Gastrocnemius medialis (tissue), 4 donors: Measurements from ENCODE around the gene NEDD4L.

ENCODE experiments used
- POLR2A ChIP-seq, 2 donors: fragments of 450-650 bp; IDR thresholded peaks; one replicate each; pipeline ENCODE4 v1.6.1; 2017; ENCODE audit warnings: antibody characterized with exemption in 2 of 2, mild to moderate bottlenecking in 2 of 2, moderate library complexity in 2 of 2
- TF ChIP-seq, protein P1 (sequence below), 5 experiments: fragments of 450-650 bp in 3 of 5; fragments of 200-600 bp in 2 of 5; sonication (generic) in 2 of 5; IDR thresholded peaks in 4 of 5; conservative IDR thresholded peaks in 1 of 5; 1 replicate in 4 of 5; 2 replicates in 1 of 5; pipeline ENCODE4 v1.5.1; 2016 to 2019; ENCODE audit warnings: antibody characterized with exemption in 5 of 5, mild to moderate bottlenecking in 3 of 5, moderate library complexity in 3 of 5

DNA sequence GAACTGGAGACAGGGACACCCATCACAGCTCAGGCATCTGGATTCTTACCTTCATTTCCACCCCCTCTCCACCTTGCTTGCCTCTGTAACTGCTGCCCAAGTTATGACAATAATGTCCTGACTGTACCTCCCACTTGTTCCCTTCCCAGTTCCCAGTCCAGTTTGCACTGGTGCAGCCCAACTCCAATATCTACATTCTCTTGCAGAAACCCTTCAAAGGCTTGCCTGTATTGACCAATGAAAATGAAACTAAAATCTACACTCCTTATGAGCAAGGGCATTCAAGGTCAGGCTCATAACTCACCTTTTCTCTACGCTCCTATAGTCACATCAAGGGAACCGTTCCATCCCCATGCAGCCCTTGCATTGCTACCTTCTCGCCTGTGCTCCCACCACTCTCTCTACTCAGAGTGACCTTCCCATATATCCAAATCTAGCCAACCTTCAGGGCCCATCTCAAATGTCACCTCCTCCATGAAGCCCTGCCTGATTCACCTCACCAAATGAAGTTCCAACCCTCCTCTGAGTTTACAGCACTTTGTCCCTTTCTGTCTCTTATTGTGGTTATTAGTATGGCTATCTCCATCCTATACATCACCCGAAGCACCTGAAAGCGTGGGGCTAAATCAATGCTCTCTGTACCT is 365.9 kb downstream of the NEDD4L start:
- TF ChIP-seq, protein P1, sequence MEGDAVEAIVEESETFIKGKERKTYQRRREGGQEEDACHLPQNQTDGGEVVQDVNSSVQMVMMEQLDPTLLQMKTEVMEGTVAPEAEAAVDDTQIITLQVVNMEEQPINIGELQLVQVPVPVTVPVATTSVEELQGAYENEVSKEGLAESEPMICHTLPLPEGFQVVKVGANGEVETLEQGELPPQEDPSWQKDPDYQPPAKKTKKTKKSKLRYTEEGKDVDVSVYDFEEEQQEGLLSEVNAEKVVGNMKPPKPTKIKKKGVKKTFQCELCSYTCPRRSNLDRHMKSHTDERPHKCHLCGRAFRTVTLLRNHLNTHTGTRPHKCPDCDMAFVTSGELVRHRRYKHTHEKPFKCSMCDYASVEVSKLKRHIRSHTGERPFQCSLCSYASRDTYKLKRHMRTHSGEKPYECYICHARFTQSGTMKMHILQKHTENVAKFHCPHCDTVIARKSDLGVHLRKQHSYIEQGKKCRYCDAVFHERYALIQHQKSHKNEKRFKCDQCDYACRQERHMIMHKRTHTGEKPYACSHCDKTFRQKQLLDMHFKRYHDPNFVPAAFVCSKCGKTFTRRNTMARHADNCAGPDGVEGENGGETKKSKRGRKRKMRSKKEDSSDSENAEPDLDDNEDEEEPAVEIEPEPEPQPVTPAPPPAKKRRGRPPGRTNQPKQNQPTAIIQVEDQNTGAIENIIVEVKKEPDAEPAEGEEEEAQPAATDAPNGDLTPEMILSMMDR (IDR thresholded peaks at IDR 0.05 in 4 of 5, conservative IDR thresholded peaks at IDR 0.05 in 1 of 5), result no peak
- TF ChIP-seq POLR2A (IDR thresholded peaks at IDR 0.05), result no peak
